Omental fat pad (tissue), 4 donors: ENCODE results near the gene RASGRF1. TPM values are rescaled to one million over a fixed set of nuclear protein-coding genes. Genes with fewer than 3 reads are reported as not detected.

Experiments used
- ATAC-seq: fragments of 150-250 bp; one replicate; pipeline ENCODE4 v1.9.1; 2016; ENCODE audit warnings: mild to moderate bottlenecking, moderate library complexity; ENCODE audit not compliant: low FRiP score
- DNase-seq: peaks from one replicate; pipeline ENCODE4 v3.0.0-alpha.2; 2019; ENCODE audit warnings: low spot score
- total RNA-seq, 4 donors: library from RNA; depleted of rRNA; stranded (reverse); fragments of >200 nt; gene quantifications; one replicate each; pipeline ENCODE4 v1.1.0, GENCODE V29; 2016
- TF ChIP-seq, protein P1 (sequence below), 3 donors: fragments of 450-650 bp; IDR thresholded peaks; one replicate each; pipeline ENCODE4 v1.5.1; 2016 to 2017; ENCODE audit warnings: antibody characterized with exemption in 3 of 3, mild to moderate bottlenecking in 3 of 3, moderate library complexity in 2 of 3

Gene RASGRF1
- total RNA-seq, 4 donors from 2014 or later, result 0.13 to 0.32 (median 0.24) TPM; not detected in 1

DNA sequence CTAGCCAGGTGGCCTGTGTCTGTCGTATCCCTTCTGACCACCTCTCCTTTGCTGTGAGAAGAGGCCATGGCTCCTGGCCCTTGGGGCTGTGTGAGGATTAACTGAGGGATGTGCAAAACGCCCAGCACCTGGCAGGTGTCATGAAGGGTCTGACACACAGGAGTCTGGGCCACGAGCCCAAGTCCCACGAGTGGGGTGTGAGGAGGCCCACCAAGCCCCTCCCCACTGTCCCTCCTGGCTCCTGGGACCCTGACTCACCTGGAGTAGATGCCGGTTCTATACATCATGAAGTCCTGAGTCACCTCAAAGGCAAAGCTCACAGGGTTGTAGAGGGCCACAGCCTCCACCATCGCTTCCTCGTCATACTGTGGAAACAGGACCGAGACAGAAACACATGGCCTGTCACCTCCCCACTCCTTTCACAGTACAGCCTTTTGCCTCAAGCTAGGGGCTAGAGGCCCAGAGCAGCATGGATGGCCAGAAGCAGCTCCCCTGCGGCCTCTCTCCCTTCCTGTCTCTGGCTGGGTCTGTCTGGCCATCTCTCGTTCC, 165.4 kb downstream of the RASGRF1 start:
- ATAC-seq (no peak), DNase-seq (no peak)
- TF ChIP-seq, protein P1, sequence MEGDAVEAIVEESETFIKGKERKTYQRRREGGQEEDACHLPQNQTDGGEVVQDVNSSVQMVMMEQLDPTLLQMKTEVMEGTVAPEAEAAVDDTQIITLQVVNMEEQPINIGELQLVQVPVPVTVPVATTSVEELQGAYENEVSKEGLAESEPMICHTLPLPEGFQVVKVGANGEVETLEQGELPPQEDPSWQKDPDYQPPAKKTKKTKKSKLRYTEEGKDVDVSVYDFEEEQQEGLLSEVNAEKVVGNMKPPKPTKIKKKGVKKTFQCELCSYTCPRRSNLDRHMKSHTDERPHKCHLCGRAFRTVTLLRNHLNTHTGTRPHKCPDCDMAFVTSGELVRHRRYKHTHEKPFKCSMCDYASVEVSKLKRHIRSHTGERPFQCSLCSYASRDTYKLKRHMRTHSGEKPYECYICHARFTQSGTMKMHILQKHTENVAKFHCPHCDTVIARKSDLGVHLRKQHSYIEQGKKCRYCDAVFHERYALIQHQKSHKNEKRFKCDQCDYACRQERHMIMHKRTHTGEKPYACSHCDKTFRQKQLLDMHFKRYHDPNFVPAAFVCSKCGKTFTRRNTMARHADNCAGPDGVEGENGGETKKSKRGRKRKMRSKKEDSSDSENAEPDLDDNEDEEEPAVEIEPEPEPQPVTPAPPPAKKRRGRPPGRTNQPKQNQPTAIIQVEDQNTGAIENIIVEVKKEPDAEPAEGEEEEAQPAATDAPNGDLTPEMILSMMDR (IDR thresholded peaks at IDR 0.05), result no peak

DNA sequence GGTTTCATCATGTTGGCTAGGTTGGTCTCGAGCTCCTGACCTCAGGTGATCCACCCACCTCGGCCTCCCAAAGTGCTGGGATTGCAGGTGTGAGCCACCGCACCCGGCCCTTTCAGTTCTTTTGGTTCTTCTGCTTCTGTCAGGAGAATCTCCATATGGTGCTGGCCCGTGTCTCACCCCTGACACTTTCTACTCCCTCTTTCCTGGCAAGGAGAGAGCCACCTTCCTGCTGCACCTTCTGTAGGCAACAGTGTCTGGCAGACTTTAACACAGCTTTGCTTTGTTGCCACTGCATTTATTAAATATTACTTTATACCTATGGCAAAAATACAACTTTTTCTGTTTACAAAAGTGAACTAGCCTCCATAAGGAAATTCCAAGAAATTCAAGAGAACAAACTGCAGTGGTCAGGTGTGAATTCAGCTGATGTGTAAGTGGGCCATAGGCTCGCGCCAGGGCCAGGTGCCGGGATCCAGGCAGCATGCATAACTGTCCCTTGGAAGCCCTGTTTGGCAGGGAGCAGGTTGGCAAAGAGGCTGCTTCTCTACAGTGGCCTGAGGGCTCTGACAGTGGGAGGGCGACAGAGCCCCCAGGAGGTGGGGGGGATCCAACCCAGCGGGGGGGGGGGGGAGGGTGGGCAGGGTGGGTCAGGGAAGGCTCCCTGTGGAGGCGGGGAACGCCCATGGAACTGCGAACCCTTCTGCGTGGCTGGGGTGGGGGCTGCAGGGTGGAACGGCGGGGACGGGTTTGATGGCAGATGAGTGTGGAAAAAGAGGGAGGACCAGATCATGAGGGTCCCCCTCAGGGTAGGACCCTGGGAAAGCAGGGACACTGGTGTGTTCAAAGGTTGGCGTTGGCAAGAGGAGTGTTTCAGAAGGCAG, 166.9 kb downstream of the RASGRF1 start:
- ATAC-seq (no peak), DNase-seq (no peak)
- TF ChIP-seq, protein P1 (IDR thresholded peaks at IDR 0.05), result no peak

DNA sequence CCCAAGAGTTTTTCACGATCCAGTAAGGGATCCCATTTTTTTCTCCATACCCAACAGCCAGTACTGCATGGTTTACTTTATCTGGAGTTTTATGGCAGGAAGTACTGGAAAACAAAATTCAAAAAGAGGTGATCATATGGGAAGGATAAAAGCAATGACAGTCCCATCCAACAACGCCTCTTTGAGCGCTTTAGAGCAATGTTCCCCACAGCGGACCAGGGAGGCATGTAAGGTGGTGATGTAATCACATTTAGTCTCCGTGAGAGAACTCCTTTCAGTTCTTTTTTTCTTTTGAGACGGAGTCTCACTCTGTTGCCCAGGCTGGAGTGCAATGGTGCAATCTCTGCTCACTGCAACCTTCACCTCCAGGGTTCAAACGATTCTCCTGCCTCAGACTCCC, 167.6 kb downstream of the RASGRF1 start:
- ATAC-seq (no peak), DNase-seq (no peak)
- TF ChIP-seq, protein P1 (IDR thresholded peaks at IDR 0.05), result no peak

DNA sequence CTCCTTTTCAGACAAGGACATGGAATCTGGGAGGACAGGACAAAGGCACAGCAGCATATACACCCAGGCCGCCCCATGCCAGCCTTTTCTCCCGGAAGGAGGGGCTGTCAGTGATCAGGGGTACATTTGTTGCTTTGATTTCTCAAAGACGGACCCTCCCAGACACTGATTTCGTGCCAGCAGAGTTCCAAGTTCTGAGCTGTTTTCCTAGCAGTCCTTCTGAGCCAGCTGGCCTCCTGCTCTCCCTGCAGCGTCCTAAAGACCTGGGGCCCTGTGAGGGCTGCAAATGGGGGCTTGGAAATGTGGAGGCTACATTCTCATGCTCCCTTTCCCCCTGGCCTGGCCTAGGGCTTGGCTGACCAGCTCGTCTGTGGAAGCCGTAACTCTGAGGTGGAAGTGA, 168.1 kb downstream of the RASGRF1 start:
- TF ChIP-seq, protein P1 (IDR thresholded peaks at IDR 0.05), result no peak
- no peak for DNase-seq
- ATAC-seq, result no peak

DNA sequence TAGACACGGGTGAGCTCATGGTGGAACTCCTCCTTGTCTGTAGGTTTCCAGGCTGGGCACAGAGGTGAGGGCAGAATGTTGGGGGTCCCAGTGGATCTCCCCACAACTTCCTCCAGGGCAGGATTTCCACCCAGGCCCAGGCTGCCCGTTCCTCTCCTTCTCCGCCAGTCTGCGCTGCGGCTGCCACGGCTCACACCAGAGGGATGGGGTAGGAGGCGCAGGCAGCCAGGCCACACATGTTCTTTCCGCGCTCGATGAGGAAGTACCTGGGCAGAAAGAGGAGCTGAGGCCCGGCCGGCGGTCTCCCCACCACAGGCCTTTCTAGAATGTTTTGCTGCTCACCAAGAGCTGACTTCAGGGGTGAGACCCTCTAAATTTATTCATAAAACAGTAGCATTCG, 168.6 kb downstream of the RASGRF1 start:
- DNase-seq (no peak), ATAC-seq (no peak)
- TF ChIP-seq, protein P1 (IDR thresholded peaks at IDR 0.05), result no peak

DNA sequence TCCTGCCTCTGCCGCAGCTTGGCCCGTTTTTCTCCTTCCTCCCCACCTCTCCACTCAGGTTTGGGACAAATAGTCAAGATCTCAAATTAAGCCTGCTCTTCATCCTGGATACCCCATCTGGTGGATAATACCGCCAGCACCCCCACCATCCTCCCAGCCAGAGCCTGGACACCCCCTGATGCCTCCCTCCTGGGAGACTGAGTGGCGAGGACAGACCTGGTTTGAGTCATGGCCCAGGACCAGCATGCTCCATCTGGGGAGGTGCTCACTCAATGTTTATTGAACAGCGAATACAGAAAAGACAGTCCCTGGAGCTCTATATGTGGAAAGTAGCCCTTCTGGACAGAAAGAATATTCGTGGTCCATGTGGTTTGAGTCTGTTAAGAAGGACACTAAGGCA, 169.1 kb downstream of the RASGRF1 start:
- DNase-seq, result no peak
- ATAC-seq, result no peak
- TF ChIP-seq, protein P1 (IDR thresholded peaks at IDR 0.05), result no peak

DNA sequence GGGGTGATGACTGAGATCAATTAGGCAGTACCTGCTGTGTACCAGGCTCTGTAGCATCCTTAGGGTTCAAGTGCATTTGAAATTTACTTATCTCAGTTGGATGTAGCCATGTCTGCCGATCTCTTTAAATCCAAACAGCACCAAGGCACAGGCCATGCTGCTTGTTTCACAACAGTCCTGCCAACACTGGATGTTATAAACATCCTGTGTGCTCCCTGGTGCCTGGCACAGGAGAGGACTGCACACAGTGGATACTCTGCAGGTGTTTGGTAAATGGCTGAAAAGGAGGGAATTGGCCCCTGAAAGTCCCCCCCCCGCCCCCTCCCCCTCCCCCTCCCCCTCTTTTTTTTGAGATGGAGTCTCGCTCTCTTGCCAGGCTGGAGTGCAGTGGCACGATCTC, 172.7 kb downstream of the RASGRF1 start:
- TF ChIP-seq, protein P1 (IDR thresholded peaks at IDR 0.05), result no peak
- DNase-seq (no peak), ATAC-seq (no peak)
